HG02870 (cell line): ENCODE results near the gene CCDC34.

Experiments used
- ATAC-seq: cut with Tn5 transposase; IDR thresholded peaks from one replicate; pipeline ENCODE4 v1.9.1; 2021; ENCODE audit warnings: mild to moderate bottlenecking, moderate library complexity; ENCODE audit not compliant: unreplicated experiment

The CCDC34 gene

DNA sequence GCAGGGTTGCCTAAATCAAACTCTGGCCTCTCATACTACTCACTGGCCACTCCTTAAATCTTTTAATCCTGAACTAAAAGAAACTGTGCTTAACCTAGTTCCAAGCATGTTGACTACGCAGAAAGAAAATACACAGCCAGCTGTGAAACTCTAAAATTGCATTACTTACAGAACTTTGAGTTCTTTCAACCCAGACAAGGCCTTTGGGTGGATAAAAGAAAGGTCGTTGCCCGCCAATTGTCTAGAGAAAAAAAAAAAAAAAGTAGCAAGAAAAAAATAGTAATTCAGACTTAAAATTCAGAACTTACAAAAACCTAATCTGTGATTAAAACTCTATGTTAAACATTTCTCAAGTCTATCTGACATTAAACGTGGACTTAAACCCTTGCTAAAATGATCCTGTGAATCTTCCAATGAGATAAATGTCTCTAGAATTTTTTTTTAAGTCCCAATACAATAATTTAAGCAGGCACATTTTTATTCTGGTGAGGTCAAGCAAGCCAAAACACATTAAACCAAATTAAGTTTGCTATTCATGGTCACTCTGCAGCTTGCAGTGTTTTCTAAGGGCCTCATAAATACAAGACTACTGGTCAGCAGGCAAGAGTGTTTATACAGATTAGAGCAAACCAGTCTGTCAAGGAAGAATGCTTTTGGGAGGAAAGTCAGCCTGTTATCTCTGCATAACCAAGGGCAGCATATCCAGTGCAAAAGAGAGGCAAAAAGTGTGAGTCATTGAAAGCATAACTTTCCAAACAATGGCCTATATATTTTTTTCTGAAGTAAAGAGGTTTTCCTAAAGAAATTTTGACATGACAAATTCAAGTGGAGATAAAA, 29.5 kb upstream of the CCDC34 start:
- ATAC-seq: no peak

DNA sequence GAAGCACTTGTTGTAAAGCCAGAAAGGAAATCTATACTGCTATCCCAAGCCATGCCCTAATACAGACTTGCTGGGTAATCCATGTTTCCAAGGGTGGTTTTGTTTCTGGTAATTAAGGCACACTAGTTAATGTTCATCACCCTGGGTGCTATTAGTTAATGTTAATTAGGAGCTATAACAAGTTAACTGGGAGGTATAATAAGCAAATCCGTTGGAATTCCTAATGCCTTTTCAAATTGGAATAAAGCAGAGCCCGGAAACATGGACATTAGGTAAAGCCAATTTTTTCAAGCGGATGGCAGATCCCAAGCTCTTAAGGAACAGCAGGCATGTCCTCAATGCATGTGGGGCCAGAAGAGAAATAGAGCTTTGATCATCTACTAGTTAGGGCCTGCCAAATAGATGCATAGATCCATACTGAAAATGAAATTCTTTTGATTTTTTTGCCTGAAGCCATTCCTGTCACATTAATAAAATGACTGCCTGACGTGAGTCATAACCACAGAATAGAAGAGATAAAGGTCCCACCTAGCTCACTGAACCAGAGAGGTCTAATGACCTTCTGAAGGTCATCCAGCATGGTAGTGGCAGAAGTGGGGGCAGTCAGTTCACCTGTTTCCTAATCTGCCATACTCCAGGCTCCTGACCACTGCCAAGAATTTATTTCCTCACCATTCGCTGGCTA, 28.5 kb upstream of the CCDC34 start:
- ATAC-seq: no peak

DNA sequence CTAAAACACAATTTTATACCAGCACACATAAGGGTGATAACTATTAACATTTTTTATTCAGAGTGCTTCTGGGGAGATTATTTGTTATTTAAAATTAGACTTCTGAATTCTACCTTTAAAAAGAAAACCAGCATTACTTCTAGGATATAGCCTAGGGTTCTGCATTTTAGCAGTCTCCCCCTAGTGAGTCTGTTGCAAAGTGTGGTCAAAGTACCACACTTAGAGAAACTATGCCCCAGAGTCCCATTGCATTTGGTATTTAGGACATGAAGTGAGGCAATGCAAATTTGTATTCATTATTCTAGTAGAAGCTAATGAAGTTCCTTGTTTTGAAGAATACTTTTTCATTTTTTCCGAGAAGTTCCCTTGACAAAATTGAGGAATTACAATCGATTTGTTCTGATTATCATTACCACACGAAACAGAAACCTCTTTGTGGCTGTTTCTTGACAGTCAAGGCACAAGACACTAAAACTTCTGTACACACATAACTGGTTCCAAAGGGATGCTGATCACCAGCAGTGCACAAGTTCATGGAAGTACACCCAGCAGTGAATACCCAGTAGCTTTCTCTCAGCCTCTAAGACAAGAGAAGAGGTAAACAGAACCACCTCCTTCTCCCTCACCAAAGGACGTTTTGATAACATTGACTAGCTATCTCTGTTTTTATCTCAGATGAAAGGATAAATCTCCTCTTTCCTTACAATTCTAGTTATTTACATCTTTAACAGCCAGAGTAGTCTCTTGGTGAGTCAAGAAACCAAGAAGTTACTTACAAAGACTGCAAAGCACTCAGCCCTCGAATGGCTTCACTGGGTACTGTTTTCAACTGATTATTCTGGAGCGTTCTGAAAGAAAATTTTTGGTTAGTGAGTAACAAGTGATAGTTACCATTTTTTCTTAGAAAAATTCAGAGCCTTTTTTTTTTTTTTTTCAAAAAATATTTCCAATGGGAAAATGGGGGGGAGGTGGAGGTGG, 27.6 kb upstream of the CCDC34 start:
- ATAC-seq: no peak

DNA sequence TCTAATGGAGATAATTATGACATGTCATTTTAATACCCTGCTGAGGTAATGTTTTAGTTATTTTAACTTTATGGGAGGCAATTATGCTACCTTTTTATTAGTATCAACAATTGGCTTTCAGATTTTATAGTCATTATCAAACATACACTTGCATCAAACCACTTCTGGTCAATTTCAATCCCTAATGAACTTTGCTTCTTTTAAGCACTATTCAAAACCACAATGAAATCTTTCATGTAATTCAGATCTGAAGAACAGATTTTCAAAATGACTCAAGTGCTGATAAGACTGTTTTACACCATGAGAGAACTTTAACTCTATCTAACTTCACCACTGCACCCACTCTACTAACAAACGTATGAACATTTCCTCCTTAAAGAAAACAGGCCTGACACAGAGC, 25.9 kb upstream of the CCDC34 start:
- peak; percentile 64 for ATAC-seq

DNA sequence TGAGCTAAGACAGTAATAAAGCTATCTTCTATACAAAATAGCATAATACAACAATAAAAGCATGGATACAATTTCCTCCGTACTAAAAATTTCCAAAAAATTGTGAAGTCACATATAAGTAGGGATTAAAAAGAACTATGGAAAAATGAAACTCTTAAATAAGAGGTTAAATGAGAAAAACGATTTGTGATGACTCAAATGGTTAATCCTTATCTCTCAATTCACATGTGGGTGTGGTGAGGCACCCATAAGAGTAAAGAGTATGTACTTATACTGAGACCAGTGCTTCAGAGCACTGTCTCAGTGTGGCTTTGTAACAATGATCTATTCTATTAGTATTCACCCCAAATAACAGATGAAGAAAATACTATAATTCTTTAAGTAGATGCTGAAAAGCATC, 25.0 kb upstream of the CCDC34 start:
- ATAC-seq: peak; percentile 59

DNA sequence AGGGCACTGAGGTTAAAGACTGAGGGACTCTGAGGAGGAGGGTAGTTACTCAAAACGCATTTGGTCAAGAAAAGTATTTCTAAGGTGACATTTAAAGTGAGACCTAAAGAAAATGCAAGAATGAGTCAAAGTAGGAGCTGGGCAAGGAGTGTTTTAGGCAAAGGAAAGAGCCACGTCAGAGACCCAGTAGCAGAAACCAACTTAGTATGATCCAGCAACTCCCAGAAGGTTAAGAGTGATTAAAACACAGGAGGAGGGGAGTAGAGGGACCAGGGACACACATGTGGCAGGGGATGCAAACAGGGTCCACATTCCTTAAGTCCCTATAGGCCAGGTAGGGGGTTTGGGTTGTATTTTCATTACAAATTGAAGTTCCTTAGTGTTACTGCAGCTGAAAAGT, 24.3 kb upstream of the CCDC34 start:
- ATAC-seq: peak; percentile 53

DNA sequence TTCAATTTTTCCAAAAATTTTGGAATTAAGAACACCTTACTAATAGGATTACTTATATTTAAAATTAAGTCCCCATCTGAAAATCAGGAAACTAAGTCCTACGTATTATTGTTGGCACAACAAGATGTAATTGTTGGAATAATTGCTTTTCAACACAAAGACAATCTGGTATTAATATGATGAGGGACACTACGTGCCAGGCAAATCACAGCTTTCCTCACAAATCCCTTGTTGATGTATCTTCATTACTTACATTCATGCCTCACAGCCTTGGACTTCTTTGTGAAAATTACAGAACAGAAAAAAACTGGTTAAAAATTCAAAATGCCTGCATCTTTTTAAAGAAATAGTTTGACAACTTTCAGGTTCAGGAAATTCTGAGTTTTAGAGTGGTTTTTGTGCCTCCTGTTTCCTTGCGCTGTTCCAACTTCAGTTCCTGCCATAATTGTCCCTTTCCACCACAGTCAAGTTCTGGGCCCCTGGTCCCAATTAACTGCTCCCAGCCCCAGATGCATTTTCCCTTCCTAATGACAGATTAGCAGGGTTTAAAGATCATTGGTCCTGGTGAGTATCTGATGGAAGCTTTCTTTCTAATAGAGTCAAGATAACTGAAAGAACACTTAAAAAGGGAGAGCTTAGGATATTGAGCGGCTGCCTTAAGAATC, 23.3 kb upstream of the CCDC34 start:
- no peak for ATAC-seq

DNA sequence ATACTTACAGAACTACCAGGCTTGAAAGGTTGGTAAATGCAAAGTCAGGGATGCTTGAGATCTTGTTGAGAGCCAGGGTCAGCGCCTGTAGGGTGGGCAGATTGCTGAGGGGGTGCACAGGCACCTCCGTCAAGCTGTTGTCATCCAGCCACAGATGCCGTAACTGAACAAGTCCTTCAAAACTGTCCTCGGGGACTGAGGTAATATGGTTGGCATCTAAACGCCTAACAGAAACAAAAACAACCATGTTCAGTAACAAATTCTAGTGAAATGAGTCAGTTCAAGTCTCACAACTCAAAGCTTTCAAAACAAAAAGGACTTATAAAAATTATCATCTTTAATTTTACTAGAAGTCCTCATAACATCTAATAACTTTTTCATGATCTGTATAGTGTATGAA, 22.2 kb upstream of the CCDC34 start:
- no peak for ATAC-seq

DNA sequence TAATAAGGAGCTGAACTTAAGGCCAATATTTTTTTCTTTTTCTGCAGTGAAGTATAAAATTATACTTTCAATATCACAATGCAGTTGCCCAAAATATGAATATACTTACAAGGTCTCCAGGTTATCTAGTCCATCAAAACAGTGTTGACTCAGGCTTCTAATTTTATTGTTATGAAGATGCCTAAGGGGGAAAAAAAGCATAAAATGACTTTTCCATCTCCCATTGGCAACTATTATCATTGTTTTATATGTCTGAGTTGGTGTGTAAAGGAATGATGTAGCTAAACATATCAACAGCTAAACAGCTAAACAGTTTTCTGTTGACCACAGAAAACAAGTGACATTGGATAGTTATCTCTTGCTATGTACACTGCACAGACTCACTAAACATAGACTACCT, 21.2 kb upstream of the CCDC34 start:
- ATAC-seq: no peak

DNA sequence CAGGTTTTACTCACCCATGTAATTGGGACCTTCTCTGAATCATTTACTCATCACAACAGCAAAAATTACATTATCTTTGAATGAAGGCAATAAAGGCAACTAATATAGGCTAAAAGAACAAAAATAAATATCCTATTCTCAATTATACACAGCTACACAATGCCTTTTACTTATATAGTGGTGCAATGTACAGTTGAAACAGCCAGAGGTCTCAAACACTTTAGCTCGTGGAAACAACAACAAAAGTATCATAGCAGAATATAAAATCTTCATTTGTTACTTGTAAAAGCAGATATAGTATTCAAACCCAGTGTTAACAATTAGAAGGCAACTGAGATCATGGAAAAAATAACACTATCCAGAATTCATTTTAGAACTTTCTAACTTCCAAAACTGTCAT, 20.6 kb upstream of the CCDC34 start:
- no peak for ATAC-seq

DNA sequence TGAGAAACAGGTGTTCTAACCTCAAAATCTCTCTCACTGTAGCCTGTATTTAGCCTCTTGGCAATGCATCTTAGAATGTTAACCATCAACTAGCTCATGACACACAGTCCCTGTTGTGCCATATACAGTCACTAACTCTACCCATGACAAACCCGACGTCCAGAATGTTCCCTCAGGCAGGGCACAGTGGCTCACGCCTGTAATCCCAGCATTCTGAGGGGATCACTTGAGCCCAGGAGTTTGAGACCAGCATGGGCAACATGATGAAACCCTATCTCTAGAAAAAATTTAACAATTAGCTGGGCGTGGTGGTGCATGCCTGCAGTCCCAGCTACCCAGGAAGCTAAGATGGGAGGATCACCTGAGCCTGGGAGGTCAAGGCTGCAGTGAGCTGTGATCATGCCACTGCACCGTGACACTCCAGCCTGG, 18.2 kb upstream of the CCDC34 start:
- no peak for ATAC-seq

DNA sequence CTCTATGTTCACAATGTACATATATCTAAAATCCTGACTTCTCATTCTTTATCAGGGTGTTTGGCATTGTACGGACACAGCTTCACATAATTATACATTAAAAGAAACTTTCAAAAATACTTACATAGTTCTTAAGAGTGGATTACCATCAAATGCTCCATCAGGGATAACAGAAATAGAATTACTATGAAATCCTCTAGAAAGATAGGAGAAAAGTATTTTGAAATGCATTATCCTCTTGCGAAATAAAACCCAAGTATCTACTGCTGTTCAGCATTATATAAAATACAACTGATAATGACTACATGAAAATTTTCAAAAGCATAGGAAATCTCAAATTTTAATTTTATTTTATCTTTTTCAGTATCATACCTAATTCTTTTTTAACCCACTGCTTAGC, 17.8 kb upstream of the CCDC34 start:
- no peak for ATAC-seq

DNA sequence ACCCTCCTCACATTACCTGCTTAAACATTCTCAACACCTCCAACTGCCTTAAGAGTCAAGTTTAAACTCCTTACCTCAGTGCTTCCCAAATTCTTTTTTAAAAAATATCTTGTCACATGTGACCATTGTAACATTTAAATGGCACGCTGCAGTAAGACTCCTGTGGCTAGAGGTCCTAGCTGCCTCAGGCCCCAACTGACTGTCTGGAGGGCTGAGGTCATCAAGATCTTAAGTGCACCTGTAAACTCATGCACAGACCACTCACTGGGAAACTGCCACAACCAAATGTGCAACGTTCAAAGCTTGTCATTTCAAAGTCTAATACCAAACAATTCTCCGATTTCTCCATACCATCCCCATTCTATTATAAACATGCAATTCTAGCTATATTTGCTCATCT, 16.4 kb upstream of the CCDC34 start:
- no peak for ATAC-seq

DNA sequence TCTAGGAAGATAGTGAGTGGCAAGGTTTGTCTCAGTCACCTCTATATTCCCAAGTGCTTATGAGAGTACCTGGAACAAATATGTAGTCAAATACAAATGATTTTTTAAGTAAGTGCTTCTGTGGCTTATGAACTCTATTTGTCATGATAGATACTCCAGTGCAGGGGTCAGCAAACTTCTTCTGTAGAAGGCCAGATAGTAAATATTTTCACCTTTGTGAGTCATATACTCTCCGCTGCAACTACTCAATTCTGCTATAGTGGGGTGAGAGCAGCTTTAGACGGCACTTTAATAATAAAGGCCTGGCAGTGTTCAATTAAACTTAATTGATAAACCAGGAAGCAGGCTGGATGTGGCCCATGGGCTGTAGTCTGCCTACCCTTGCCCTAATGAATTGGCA, 12.4 kb upstream of the CCDC34 start:
- ATAC-seq: no peak

DNA sequence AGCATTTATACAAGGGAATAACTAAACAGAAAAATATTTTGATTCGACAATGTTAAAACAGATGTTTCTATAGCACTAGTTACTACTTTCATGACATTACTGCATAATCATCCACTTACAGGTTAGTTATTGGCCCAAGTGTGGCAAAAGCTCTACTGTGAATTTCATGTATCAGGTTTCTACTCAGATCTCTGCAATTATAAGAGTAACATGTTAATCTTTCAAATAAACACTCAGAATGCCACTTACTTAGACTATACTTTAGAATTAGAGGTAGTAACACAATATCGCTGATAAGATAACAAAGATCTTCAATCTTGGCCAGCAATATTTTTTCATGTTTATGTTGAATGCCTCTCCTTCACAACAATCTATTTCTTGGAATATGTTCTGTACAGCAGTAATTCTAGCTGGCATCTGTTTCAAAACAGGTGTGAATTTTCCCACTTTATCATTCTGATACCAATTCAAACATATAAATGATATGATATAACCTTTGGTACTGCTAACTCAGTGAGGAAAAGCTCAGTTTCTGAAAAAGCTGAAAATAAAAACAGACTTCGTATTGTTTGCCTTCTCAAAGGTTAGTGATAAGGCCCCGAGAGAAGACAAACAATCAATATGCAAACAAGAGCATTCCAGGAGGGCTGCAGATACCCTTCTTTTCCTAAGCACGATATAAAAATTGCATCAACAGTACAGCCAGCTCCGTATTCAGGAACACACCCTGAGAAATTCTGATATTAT, 11.0 kb upstream of the CCDC34 start:
- ATAC-seq: no peak

DNA sequence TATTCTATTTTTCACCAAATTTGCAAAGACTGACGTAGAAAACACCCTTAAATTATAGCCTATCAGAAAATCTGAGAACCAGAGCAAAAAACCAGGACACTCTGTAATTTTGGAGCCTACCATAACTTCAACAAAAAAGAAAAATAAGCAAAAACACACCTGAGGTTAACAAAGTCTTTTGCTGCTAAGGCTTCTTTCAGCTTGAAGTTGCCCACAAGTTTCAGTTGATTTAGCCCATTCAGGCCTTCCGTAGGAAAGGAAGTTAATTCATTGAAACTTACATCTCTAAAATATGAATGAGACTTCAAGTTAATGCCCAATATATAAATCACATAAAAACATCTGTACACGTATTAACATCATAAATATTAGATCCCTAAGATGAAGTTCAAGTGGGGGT, 10.4 kb upstream of the CCDC34 start:
- no peak for ATAC-seq

DNA sequence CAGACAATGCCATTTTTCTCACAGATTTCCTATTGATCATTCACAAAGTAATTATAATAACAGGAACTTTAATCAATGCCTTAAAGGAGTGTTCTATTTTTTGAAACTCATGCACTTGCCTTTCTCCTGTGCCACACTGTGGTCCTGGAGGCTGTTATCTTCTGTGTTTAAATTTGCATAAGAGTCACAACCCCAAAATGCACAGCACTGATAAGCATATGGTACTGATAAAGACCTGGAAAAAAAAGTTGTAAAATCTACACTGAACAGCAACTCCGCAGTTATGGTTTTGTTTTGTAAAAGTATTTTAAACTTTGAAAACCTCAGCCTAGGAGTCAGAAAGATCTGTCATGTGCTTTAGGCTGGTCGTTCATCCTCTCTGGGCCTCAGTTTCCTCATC, 9.1 kb upstream of the CCDC34 start:
- no peak for ATAC-seq

DNA sequence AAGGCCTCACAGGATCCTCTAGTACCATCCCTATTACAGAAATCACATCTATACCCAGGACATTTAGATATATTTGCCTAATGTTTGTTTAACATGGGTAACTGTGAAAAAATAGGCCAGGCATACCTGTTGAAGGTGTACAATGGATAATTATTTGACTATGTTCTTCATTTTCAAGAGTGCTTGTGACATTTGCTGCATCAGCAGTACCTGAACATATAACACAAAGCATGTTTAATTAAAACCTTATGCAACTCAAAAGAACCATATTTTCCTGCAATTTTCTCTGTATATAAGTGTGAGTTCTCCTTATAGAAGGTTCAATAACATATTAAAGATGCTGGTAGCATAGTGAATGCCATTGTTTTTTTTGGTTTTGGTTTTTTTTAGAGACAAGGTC, 8.5 kb upstream of the CCDC34 start:
- ATAC-seq: no peak

DNA sequence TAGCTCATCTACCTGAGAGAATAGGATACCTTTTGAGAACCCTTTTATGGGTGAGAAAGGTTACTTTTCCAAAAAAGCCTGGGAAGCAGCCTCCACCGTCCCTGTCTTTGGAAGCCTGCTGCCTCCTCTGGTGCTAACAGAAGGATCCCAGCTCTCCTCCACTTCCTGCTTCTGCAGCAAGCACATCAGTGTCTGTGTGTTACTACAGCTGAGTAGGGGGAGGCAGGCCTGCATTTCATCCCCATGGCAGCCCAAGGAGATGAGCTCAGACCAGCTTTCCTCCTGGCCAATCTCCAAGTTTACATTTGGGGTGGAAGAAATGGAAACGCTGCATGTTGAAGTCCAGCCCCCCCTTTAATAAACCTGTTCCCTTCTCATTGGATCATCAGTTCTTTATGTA, 7.4 kb upstream of the CCDC34 start:
- ATAC-seq: no peak

DNA sequence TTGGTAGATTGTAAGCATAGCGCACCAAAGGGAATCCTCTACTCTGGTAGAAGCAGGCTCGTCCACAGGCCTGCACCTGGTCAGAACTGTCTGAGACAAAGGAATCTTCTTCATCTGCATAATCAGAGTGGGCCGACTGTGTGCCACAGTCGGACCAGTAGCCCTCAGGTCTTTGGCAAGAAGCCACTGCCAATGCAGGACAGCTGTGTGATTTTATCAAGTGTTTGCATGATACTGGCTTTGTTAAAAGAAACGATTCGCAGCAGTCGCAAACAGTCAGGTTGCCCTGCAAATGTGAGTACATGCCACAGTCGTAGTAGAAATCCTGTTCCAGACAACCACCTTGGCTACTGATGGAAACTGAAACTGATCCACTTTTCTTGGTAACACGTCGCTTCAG, 4.9 kb upstream of the CCDC34 start:
- no peak for ATAC-seq
